Stimulated activated CD8-positive, alpha-beta memory T cell treated with anti-CD3 and anti-CD28 coated beads, Interleukin-12 subunit alpha, Interleukin-12 subunit beta, amount 100 ng/mL, for 24 hours (primary cell): ENCODE data around the gene DDX11.
A peak's percentile ranks its signal among the peaks of the same experiment; 100 is the strongest.
"Not testable (repeated sequence)": the region's sequence is repeated elsewhere in the genome, so short reads cannot be mapped to it uniquely, and the experiment has no call there.

Source experiments
- DNase-seq: peaks from one replicate; pipeline ENCODE4 v3.0.0-alpha.2; 2020; ENCODE audit errors: extremely low read depth

DDX11 gene

GRCh38 chr12:31073527-31074332 is at the start of gene DDX11:
Gene DDX11, plus strand, starts transcription at chr12:31073860. Its CDS starts 4,534 bp downstream, at chr12:31078394.
- DNase-seq: peak; percentile 74

- no peak for DNase-seq
These were observed 47.5 kb upstream of the DDX11 start for GRCh38 chr12:31026202-31026601.

- DNase-seq: not testable (repeated sequence)
These were observed 46.7 kb upstream of the DDX11 start for GRCh38 chr12:31027006-31027405.

- no peak for DNase-seq
These were observed 44.2 kb upstream of the DDX11 start for GRCh38 chr12:31029468-31029867.

GRCh38 chr12:31029916-31030562 is 43.6 kb upstream of the DDX11 start:
- no peak for DNase-seq

GRCh38 chr12:31031951-31032335 is 41.7 kb upstream of the DDX11 start:
- DNase-seq: no peak

GRCh38 chr12:31033146-31033545 is 40.5 kb upstream of the DDX11 start:
- DNase-seq: no peak

- no peak for DNase-seq
These were observed 40.0 kb upstream of the DDX11 start for GRCh38 chr12:31033681-31034080.

GRCh38 chr12:31034372-31034771 is 39.3 kb upstream of the DDX11 start:
- DNase-seq: no peak

- DNase-seq: no peak
These were observed 38.4 kb upstream of the DDX11 start for GRCh38 chr12:31035226-31035625.

GRCh38 chr12:31035967-31036665 is 37.5 kb upstream of the DDX11 start:
- no peak for DNase-seq

- no peak for DNase-seq
These were observed 36.6 kb upstream of the DDX11 start for GRCh38 chr12:31037028-31037427.

GRCh38 chr12:31037931-31038330 is 35.7 kb upstream of the DDX11 start:
- no peak for DNase-seq

- DNase-seq: no peak
These were observed 32.6 kb upstream of the DDX11 start for GRCh38 chr12:31041033-31041564.

GRCh38 chr12:31050143-31050542 is 23.5 kb upstream of the DDX11 start:
- not testable (repeated sequence) for DNase-seq

GRCh38 chr12:31050548-31050947 is 23.1 kb upstream of the DDX11 start:
- DNase-seq: not testable (repeated sequence)

- DNase-seq: not testable (repeated sequence)
These were observed 22.0 kb upstream of the DDX11 start for GRCh38 chr12:31051692-31052091.

GRCh38 chr12:31052121-31052520 is 21.5 kb upstream of the DDX11 start:
- not testable (repeated sequence) for DNase-seq

- DNase-seq: not testable (repeated sequence)
These were observed 20.8 kb upstream of the DDX11 start for GRCh38 chr12:31052666-31053439.

GRCh38 chr12:31053944-31054343 is 19.7 kb upstream of the DDX11 start:
- DNase-seq: not testable (repeated sequence)

- DNase-seq: no peak
These were observed 16.0 kb upstream of the DDX11 start for GRCh38 chr12:31057671-31058070.
